Astrocyte (in vitro differentiated cells and primary cell): ENCODE data around the gene KRTAP13-2. TPM values are rescaled to one million over a fixed set of nuclear protein-coding genes. Genes with fewer than 3 reads are reported as not detected.

Source experiments
- DNase-seq: peaks from one replicate; pipeline ENCODE4 v3.0.0-alpha.2; 2010; ENCODE audit warnings: low read depth
- FAIRE-seq: peaks from 2 replicates; lab custom pipeline; 2011; peaks lifted over from hg19 to GRCh38; lab: Jason Lieb, UNC
- H2AFZ ChIP-seq: 2 replicates; pipeline ENCODE4 v1.6.0; 2012; ENCODE audit warnings: low read depth, low read length, inconsistent platforms
- H3K27ac ChIP-seq: 2 replicates; pipeline ENCODE4 v1.5.1; 2011; ENCODE audit warnings: low read depth, low read length, inconsistent platforms
- H3K27me3 ChIP-seq: 2 replicates; pipeline ENCODE4 v1.6.0; 2011; ENCODE audit warnings: low read length, inconsistent platforms; ENCODE audit not compliant: insufficient read depth
- H3K36me3 ChIP-seq: 2 replicates; pipeline ENCODE4 v1.5.1; 2011; ENCODE audit warnings: low read length, inconsistent platforms; ENCODE audit not compliant: insufficient read depth
- H3K4me1 ChIP-seq: 2 replicates; pipeline ENCODE4 v1.5.1; 2011; ENCODE audit warnings: low read length, inconsistent platforms; ENCODE audit not compliant: insufficient read depth
- H3K4me2 ChIP-seq: 2 replicates; pipeline ENCODE4 v1.6.0; 2012; ENCODE audit warnings: low read length, inconsistent platforms
- H3K4me3 ChIP-seq: 2 replicates; pipeline ENCODE4 v1.5.1; 2011; ENCODE audit warnings: low read depth, mild to moderate bottlenecking, low read length, inconsistent platforms; ENCODE audit not compliant: insufficient read depth
- H3K79me2 ChIP-seq: 2 replicates; pipeline ENCODE4 v1.6.0; 2012; ENCODE audit warnings: mild to moderate bottlenecking, low read length, inconsistent platforms; ENCODE audit not compliant: insufficient read depth
- H3K9ac ChIP-seq: 2 replicates; pipeline ENCODE4 v1.6.0; 2012; ENCODE audit warnings: mild to moderate bottlenecking, low read length, inconsistent platforms
- H3K9me3 ChIP-seq: 2 replicates; pipeline ENCODE4 v1.5.1; 2012; ENCODE audit warnings: low read depth, mild to moderate bottlenecking, low read length, inconsistent platforms; ENCODE audit not compliant: insufficient read depth
- H4K20me1 ChIP-seq: 2 replicates; pipeline ENCODE4 v1.6.0; 2012; ENCODE audit warnings: low read length, inconsistent platforms; ENCODE audit not compliant: insufficient read depth
- H3K27ac Mint-ChIP-seq: one replicate; pipeline ENCODE4 v1.8.0; 2021; ENCODE audit warnings: mild to moderate bottlenecking, mixed read lengths; ENCODE audit not compliant: unreplicated experiment
- H3K27me3 Mint-ChIP-seq: one replicate; pipeline ENCODE4 v1.8.0; 2021; ENCODE audit warnings: low read depth, mixed read lengths; ENCODE audit not compliant: unreplicated experiment
- H3K36me3 Mint-ChIP-seq: one replicate; pipeline ENCODE4 v1.8.0; 2021; ENCODE audit warnings: low read depth, mixed read lengths; ENCODE audit not compliant: unreplicated experiment
- H3K4me1 Mint-ChIP-seq: one replicate; pipeline ENCODE4 v1.8.0; 2021; ENCODE audit warnings: low read depth, mixed read lengths; ENCODE audit not compliant: unreplicated experiment
- H3K4me3 Mint-ChIP-seq: one replicate; pipeline ENCODE4 v1.8.0; 2021; ENCODE audit warnings: mild to moderate bottlenecking, moderate library complexity, mixed read lengths; ENCODE audit not compliant: unreplicated experiment
- H3K9me3 Mint-ChIP-seq: one replicate; pipeline ENCODE4 v1.8.0; 2021; ENCODE audit warnings: mild to moderate bottlenecking, mixed read lengths; ENCODE audit not compliant: unreplicated experiment
- EZH2 ChIP-seq: IDR thresholded peaks from 2 replicates; pipeline ENCODE4 v1.6.1; 2012; ENCODE audit warnings: mild to moderate bottlenecking, low read length, inconsistent platforms; ENCODE audit not compliant: insufficient read depth
- total RNA-seq: library from RNA; stranded (reverse); gene quantifications from 2 replicates; pipeline ENCODE4 v1.2.1, GENCODE V29; 2021
- TF ChIP-seq, protein P1 (sequence below): IDR thresholded peaks from 2 replicates; pipeline ENCODE4 v1.5.1; 2011; ENCODE audit warnings: low read depth, mild to moderate bottlenecking, inconsistent platforms, low read length, moderate library complexity; ENCODE audit not compliant: insufficient read depth

KRTAP13-2 gene
- total RNA-seq, 1 donor from 2014 or later = not detected

DNA sequence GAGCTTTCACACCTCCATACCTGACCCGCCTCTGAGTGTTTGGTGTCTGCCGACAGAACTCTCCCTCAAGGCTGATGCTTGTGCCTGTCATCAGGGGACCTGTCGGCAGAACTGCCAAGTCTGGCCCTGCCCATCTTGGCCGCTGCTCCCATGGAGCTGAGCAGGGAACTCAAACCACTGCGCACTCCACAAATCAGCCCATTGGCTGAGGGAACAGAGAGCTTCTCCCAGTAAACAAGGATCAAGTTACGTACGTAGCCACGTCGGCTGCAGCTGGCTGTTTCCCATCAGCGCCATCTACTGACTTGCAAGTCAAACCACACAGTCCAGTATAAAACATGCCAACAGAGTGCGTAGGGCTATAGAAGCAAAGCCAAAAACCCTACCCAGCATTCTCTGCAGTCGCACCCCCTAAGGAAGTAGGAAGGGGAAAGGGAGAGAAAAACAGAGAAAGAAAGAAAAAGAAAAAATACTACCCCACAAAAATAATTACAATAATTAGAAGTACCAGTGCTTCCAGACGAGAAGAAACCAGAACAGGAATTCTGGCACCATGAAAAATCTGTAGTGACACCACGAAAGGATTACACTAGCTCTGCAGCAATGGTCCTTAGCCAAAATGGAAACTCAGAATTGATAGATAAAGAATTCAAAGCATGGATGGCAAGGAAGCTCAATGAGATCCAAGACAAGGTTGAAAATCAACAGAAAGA lies 36.9 kb upstream of the KRTAP13-2 start:
- H3K4me3 Mint-ChIP-seq = peak overlapping the region; percentile 52
- no peaks in the 10 kb centered on the region for H3K27me3 Mint-ChIP-seq
- Histone ChIP-seq H2AFZ (peak overlapping the region; percentile 69), H3K9ac (no peak overlapping the region), H3K4me2 (peak overlapping the region; percentile 44), H3K27ac (no peak overlapping the region), H3K36me3 (no peaks in the 10 kb centered on the region), H3K4me3 (no peak overlapping the region), H4K20me1 (no peaks in the 10 kb centered on the region), H3K9me3 (no peaks in the 10 kb centered on the region), H3K79me2 (no peaks in the 10 kb centered on the region), H3K27me3 (no peaks in the 10 kb centered on the region), H3K4me1 (no peaks in the 10 kb centered on the region)
- peaks cover 2% of the 10 kb centered on the region for H3K9me3 Mint-ChIP-seq
- FAIRE-seq = no peak
- H3K27ac Mint-ChIP-seq = peak overlapping the region; percentile 22
- DNase-seq = peak; percentile 0
- TF ChIP-seq, protein P1, sequence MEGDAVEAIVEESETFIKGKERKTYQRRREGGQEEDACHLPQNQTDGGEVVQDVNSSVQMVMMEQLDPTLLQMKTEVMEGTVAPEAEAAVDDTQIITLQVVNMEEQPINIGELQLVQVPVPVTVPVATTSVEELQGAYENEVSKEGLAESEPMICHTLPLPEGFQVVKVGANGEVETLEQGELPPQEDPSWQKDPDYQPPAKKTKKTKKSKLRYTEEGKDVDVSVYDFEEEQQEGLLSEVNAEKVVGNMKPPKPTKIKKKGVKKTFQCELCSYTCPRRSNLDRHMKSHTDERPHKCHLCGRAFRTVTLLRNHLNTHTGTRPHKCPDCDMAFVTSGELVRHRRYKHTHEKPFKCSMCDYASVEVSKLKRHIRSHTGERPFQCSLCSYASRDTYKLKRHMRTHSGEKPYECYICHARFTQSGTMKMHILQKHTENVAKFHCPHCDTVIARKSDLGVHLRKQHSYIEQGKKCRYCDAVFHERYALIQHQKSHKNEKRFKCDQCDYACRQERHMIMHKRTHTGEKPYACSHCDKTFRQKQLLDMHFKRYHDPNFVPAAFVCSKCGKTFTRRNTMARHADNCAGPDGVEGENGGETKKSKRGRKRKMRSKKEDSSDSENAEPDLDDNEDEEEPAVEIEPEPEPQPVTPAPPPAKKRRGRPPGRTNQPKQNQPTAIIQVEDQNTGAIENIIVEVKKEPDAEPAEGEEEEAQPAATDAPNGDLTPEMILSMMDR = peak; percentile 17
- no peak for TF ChIP-seq EZH2
- no peaks in the 10 kb centered on the region for H3K36me3 Mint-ChIP-seq
- H3K4me1 Mint-ChIP-seq = no peaks in the 10 kb centered on the region

DNA sequence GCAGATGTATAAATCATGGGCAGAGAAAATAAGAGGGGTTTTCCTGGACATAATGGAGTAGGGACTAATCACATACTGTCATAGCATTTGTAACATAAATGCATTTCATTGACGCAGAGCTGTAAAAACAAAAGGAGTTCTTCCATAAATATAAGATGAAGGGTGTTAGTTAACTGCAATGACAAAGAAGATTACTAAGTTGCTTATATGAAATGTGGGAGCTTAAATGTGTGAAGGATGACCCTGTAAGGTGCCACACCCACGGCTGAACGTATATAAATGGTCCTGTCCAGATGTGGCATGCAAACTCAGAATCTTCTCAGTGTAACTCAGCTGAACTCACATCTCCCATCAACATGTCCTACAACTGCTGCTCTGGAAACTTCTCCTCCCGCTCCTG lies 23.7 kb upstream of the KRTAP13-2 start, which contains the start of gene KRTAP13-1:
Gene KRTAP13-1, plus strand, starts transcription at position 301 of the 400 bp plus-strand sequence. Its CDS starts 56 bp downstream, at position 357.
- no peak within 1 kb of the TSS for H3K4me2 ChIP-seq
- H3K4me3 ChIP-seq = no peak within 1 kb of the TSS
- H2AFZ ChIP-seq = no peak within 1 kb of the TSS
- no peaks in the 10 kb centered on the region for H3K79me2 ChIP-seq
- H3K36me3 Mint-ChIP-seq = no peaks in the 10 kb centered on the region
- no peak for DNase-seq
- TF ChIP-seq, protein P1 = no peak
- no peak for TF ChIP-seq EZH2
- no peaks in the 10 kb centered on the region for H3K27me3 ChIP-seq
- H3K36me3 ChIP-seq = no peaks in the 10 kb centered on the region
- no peaks in the 10 kb centered on the region for H3K27me3 Mint-ChIP-seq
- H4K20me1 ChIP-seq = no peaks in the 10 kb centered on the region
- peaks cover 4% of the 10 kb centered on the region for H3K9me3 ChIP-seq
- H3K27ac ChIP-seq = no peak within 1 kb of the TSS
- H3K4me1 ChIP-seq = no peaks in the 10 kb centered on the region
- no peak within 1 kb of the TSS for H3K9ac ChIP-seq
- H3K4me3 Mint-ChIP-seq = no peak within 1 kb of the TSS
- H3K27ac Mint-ChIP-seq = no peak within 1 kb of the TSS
- no peaks in the 10 kb centered on the region for H3K9me3 Mint-ChIP-seq
- H3K4me1 Mint-ChIP-seq = no peaks in the 10 kb centered on the region
- no peak for FAIRE-seq

DNA sequence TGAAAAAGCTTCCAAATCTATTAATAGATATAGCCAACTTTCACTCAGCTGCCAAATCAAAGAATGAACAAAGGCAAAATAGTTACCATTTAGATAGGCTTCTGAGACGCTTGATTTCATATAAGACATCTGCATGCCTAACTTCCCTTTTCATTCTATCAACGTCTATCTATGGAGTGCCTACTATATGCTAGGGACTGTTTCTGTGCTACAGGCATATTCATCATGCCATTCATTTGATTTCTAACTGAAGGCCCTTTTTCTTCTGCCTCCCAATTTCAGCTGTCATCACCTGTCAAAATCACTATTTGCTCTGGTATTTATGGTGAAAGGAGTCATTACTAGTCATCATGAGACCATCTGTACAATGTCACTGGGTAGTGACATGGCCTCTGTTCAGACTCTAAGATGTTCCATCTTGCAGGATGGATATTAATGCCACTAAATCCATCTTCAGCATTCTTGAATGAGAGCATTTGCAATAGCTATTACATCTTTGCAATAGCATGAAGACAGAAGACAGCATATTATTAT lies 19.5 kb upstream of the KRTAP13-2 start:
- Histone ChIP-seq H3K9me3 (peaks cover 9% of the 10 kb centered on the region), H3K9ac (no peak overlapping the region), H2AFZ (no peak overlapping the region), H3K4me1 (no peaks in the 10 kb centered on the region), H3K4me3 (no peak overlapping the region), H3K36me3 (no peaks in the 10 kb centered on the region), H3K27me3 (no peaks in the 10 kb centered on the region), H3K4me2 (no peak overlapping the region), H4K20me1 (no peaks in the 10 kb centered on the region), H3K79me2 (no peaks in the 10 kb centered on the region), H3K27ac (no peak overlapping the region)
- Mint-ChIP-seq H3K27ac (no peak overlapping the region), H3K9me3 (no peaks in the 10 kb centered on the region), H3K4me1 (no peaks in the 10 kb centered on the region), H3K36me3 (no peaks in the 10 kb centered on the region), H3K4me3 (no peak overlapping the region), H3K27me3 (no peaks in the 10 kb centered on the region)
- TF ChIP-seq, protein P1 = no peak
- no peak for TF ChIP-seq EZH2
- FAIRE-seq (no peak), DNase-seq (no peak)
